Keratinocyte (primary cell): Measurements from ENCODE around the gene SH3PXD2B. TPM values are rescaled to one million over a fixed set of nuclear protein-coding genes. Genes with fewer than 3 reads are reported as not detected.
A peak's percentile ranks its signal among the peaks of the same experiment; 100 is the strongest.

Source experiments
- DNase-seq: peaks from one replicate; pipeline ENCODE4 v3.0.0-alpha.2; 2011; ENCODE audit warnings: low read depth, missing footprints, low spot score
- FAIRE-seq: peaks from 2 replicates; lab custom pipeline; 2011; peaks lifted over from hg19 to GRCh38; lab: Jason Lieb, UNC
- H2AFZ ChIP-seq: 2 replicates; pipeline ENCODE4 v1.6.0; 2012; ENCODE audit warnings: low read length, control low read depth, inconsistent platforms; ENCODE audit not compliant: control insufficient read depth
- H3K27ac ChIP-seq: 2 replicates; pipeline ENCODE4 v1.5.1; 2011; ENCODE audit warnings: low read length; ENCODE audit not compliant: control insufficient read depth, insufficient read depth
- H3K27me3 ChIP-seq: 3 replicates; pipeline ENCODE4 v1.6.0; 2011; ENCODE audit warnings: low read length; ENCODE audit not compliant: control insufficient read depth, insufficient read depth; ENCODE audit errors: extremely low read depth
- H3K36me3 ChIP-seq, 2 experiments: 2 replicates in 1 of 2; 3 replicates in 1 of 2; pipeline ENCODE4 v1.5.1; 2011; ENCODE audit warnings: low read length in 2 of 2, mild to moderate bottlenecking in 1 of 2; ENCODE audit not compliant: control insufficient read depth in 2 of 2, insufficient read depth in 2 of 2; ENCODE audit errors: extremely low read depth in 1 of 2
- H3K4me1 ChIP-seq: 3 replicates; pipeline ENCODE4 v1.5.1; 2011; ENCODE audit warnings: low read length; ENCODE audit not compliant: control insufficient read depth, insufficient read depth; ENCODE audit errors: extremely low read depth
- H3K4me2 ChIP-seq: 3 replicates; pipeline ENCODE4 v1.6.0; 2011; ENCODE audit warnings: low read depth, low read length; ENCODE audit not compliant: control insufficient read depth, insufficient read depth; ENCODE audit errors: extremely low read depth
- H3K4me3 ChIP-seq, 3 experiments: fragments of 200-600 bp in 1 of 3; sonication (generic) in 1 of 3; 2 replicates in 2 of 3; 3 replicates in 1 of 3; pipeline ENCODE4 v1.5.1; 2011 to 2016; ENCODE audit warnings: low read length in 3 of 3, mild to moderate bottlenecking in 3 of 3, control low read depth in 2 of 3, inconsistent platforms in 1 of 3, low read depth in 1 of 3, mixed read lengths in 1 of 3, mixed run types in 1 of 3, moderate library complexity in 1 of 3; ENCODE audit not compliant: control insufficient read depth in 2 of 3, insufficient read depth in 2 of 3; ENCODE audit errors: extremely low read depth in 1 of 3
- H3K79me2 ChIP-seq: 2 replicates; pipeline ENCODE4 v1.6.0; 2012; ENCODE audit warnings: low read length; ENCODE audit not compliant: control insufficient read depth, insufficient read depth
- H3K9ac ChIP-seq: 3 replicates; pipeline ENCODE4 v1.6.0; 2011; ENCODE audit warnings: low read length; ENCODE audit not compliant: control insufficient read depth, insufficient read depth; ENCODE audit errors: extremely low read depth
- H3K9me1 ChIP-seq: 3 replicates; pipeline ENCODE4 v1.6.0; 2011; ENCODE audit warnings: low read length; ENCODE audit not compliant: control insufficient read depth, insufficient read depth; ENCODE audit errors: extremely low read depth
- H3K9me3 ChIP-seq: 2 replicates; pipeline ENCODE4 v1.5.1; 2012; ENCODE audit warnings: low read depth, low read length; ENCODE audit not compliant: control insufficient read depth
- H4K20me1 ChIP-seq: 3 replicates; pipeline ENCODE4 v1.6.0; 2011; ENCODE audit warnings: low read length; ENCODE audit not compliant: control insufficient read depth, insufficient read depth; ENCODE audit errors: extremely low read depth
- CTCF ChIP-seq, 3 experiments: IDR thresholded peaks in 1 of 3; conservative IDR thresholded peaks in 1 of 3; optimal IDR thresholded peaks in 1 of 3; 2 replicates in 2 of 3; 3 replicates in 1 of 3; pipeline versions ENCODE3 to v1.5.1; 2011; ENCODE audit warnings: low read length in 3 of 3, mild to moderate bottlenecking in 3 of 3, moderate library complexity in 2 of 3, control low read depth in 1 of 3, inconsistent platforms in 1 of 3; ENCODE audit not compliant: insufficient read depth in 2 of 3; ENCODE audit errors: extremely low read depth in 1 of 3
- EZH2 ChIP-seq: IDR thresholded peaks from one replicate; pipeline ENCODE4 v1.6.1; 2012; ENCODE audit warnings: inconsistent platforms, mild to moderate bottlenecking, low read length, moderate library complexity
- dilution Hi-C: fragments of 300-500 bp; cut with MboI; formaldehyde crosslinking; loops from one replicate; pipeline ENCODE4 v1.7.0; 2020; ENCODE audit warnings: low sequenced_read_pairs; ENCODE audit not compliant: extremely low pct_ligation_motif_present
- polyA plus RNA-seq, 5 experiments: library from polyadenylated mRNA; depleted of rRNA in 3 of 5; stranded (reverse) in 3 of 5; stranded (forward) in 1 of 5; unstranded in 1 of 5; fragments of >200 nt; gene quantifications; 1 replicate in 1 of 5; 2 replicates in 3 of 5; 3 replicates in 1 of 5; pipeline versions ENCODE4 v1.2.1 to v1.2.3, GENCODE V29; 2011 to 2012; ENCODE audit warnings: missing spikeins in 2 of 5, low read depth in 1 of 5, low replicate concordance in 1 of 5

Gene SH3PXD2B
- polyA plus RNA-seq, 1 donor (not counting 4 experiments of a cell fraction or from before 2014, with no cell fraction given) = 17.3 TPM

DNA sequence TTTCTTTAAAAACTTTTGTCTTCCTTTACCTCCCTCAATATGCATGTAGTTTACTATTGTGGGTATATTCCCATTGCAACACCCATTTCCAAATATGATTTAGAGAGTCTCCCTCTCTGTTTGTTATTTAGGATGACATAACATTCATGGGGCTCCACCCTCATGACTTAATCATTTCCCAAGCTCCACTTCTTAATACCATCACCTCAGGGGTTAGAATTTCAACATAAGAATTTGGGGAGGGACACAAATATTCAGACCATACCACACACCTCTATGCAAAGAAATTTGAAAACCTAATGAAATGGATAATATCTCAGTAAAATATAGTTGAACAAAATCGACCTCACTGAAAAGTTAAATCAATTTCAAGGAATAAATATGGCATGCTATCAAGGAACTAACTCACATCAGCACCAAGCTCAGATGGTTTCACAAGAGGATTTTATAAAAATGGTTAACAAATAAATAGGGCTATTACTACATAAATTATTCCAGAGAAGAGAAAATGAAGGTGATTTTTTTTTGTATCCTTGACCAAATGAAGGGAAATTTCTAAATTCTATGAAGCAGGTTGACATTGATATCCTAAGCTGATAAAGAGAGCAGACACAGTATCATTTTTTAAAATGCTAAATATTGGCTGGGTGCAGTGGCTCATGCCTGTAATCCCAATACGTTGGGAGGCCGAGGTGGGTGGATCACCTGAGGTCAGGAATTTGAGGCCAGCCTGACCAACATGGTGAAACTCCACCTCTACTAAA, 150.6 kb downstream of the SH3PXD2B start:
- FAIRE-seq (no peak), DNase-seq (no peak)
- no peak overlapping the region for H3K4me2 ChIP-seq
- H3K27ac ChIP-seq = no peak overlapping the region
- no peaks in the 10 kb centered on the region for H3K9me1 ChIP-seq
- no peaks in the 10 kb centered on the region for H3K9me3 ChIP-seq
- H3K79me2 ChIP-seq = no peaks in the 10 kb centered on the region
- dilution Hi-C loops = no loop called here
- H2AFZ ChIP-seq = no peak overlapping the region
- no peaks in the 10 kb centered on the region for H3K27me3 ChIP-seq
- H3K4me1 ChIP-seq = peaks cover 2% of the 10 kb centered on the region
- no peak for TF ChIP-seq CTCF (optimal IDR thresholded peaks at IDR 0.05 in 1 of 3, IDR thresholded peaks at IDR 0.05 in 1 of 3, conservative IDR thresholded peaks at IDR 0.05 in 1 of 3; ENCODE audit: extremely low read depth in 1 of 3, insufficient read depth in 2 of 3, low read length in 3 of 3)
- TF ChIP-seq EZH2 = no peak
- no peaks in the 10 kb centered on the region for H3K36me3 ChIP-seq
- H4K20me1 ChIP-seq = no peaks in the 10 kb centered on the region
- H3K4me3 ChIP-seq = no peak overlapping the region
- no peak overlapping the region for H3K9ac ChIP-seq

GRCh38 chr5:172303162-172303561, 151.2 kb downstream of the SH3PXD2B start:
- dilution Hi-C loops = no loop called here
- Histone ChIP-seq H4K20me1 (no peaks in the 10 kb centered on the region), H3K9me3 (no peaks in the 10 kb centered on the region), H3K4me3 (no peak overlapping the region), H3K36me3 (no peaks in the 10 kb centered on the region), H3K27me3 (no peaks in the 10 kb centered on the region), H3K27ac (no peak overlapping the region), H3K9me1 (no peaks in the 10 kb centered on the region), H3K9ac (no peak overlapping the region), H3K79me2 (no peaks in the 10 kb centered on the region), H3K4me2 (no peak overlapping the region), H3K4me1 (peaks cover 2% of the 10 kb centered on the region), H2AFZ (no peak overlapping the region)
- TF ChIP-seq EZH2 (no peak), CTCF (optimal IDR thresholded peaks at IDR 0.05 in 1 of 3, IDR thresholded peaks at IDR 0.05 in 1 of 3, conservative IDR thresholded peaks at IDR 0.05 in 1 of 3; ENCODE audit: extremely low read depth in 1 of 3, insufficient read depth in 2 of 3, low read length in 3 of 3) (no peak)
- peak; percentile 13 for FAIRE-seq
- no peak for DNase-seq
